Natural killer cell treated with Interleukin-12 subunit alpha and Interleukin-12 subunit beta and Interleukin-15 and Interleukin-18, amount 100 ng/mL, for 72 hours (primary cell): ENCODE data around the gene TCF21. TPM values are rescaled to one million over a fixed set of nuclear protein-coding genes. Genes with fewer than 3 reads are reported as not detected.
"Not testable (repeated sequence)": the region's sequence is repeated elsewhere in the genome, so short reads cannot be mapped to it uniquely, and the experiment has no call there.

ENCODE experiments used
- ATAC-seq, 2 donors: fragments of 150-1000 bp; cut with Tn5 transposase in 1 of 2; sonication (Bioruptor Pico), chemical (Tn5 transposase) in 1 of 2; 2 replicates each; pipeline ENCODE4 v1.10.0; 2021
- DNase-seq: peaks from one replicate; pipeline ENCODE4 v3.0.0; 2022; ENCODE audit warnings: low spot score
- H3K27ac Mint-ChIP-seq, 2 donors: 1 replicate in 1 of 2; 2 replicates in 1 of 2; pipeline ENCODE4 v1.8.0; 2022; ENCODE audit warnings: mixed read lengths in 2 of 2, mild to moderate bottlenecking in 1 of 2, moderate library complexity in 1 of 2
- H3K27me3 Mint-ChIP-seq, 2 donors: 1 replicate in 1 of 2; 2 replicates in 1 of 2; pipeline ENCODE4 v1.8.0; 2022; ENCODE audit warnings: mixed read lengths in 2 of 2
- H3K36me3 Mint-ChIP-seq: one replicate; pipeline ENCODE4 v1.8.0; 2022; ENCODE audit warnings: mixed read lengths
- H3K4me1 Mint-ChIP-seq, 2 donors: 1 replicate in 1 of 2; 2 replicates in 1 of 2; pipeline ENCODE4 v1.8.0; 2022; ENCODE audit warnings: low read depth in 2 of 2, mixed read lengths in 2 of 2, mild to moderate bottlenecking in 1 of 2
- H3K4me3 Mint-ChIP-seq: one replicate; pipeline ENCODE4 v1.8.0; 2022; ENCODE audit warnings: mixed read lengths
- H3K9me3 Mint-ChIP-seq: 2 replicates; pipeline ENCODE4 v1.8.0; 2022; ENCODE audit warnings: mixed read lengths
- total RNA-seq, 2 donors: library from RNA; stranded (reverse); gene quantifications; one replicate each; pipeline ENCODE4 v1.2.3, GENCODE V29; 2022

The TCF21 gene
- total RNA-seq, 2 donors from 2014 or later: not detected

DNA sequence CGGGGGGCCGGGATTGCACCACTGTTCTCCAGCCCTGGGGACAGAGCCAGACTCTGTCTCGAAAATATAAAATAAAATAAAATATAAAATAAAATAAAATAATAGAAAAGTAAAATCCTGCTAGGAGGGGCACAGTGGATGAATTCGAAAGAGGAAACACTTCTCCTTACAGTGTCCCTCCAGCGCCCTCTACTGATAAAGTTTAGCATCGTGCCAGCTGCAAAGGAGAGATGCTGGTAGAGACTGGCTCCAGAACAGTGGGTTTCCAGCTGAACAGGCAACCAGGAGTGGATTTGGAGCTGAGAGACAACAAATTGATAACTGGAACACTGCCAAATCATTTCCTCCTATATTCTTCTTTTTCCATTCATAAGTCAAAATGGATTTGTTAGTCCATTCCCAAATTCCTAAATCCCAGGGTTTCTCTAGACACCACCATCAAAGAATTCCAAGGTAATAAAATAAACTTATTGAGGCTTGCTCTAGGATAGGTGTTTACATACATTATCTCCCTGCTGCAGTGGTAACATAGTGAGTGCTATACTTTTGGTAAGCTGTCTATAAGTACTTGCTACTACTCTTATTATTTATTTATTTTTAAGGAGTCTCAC is 32.4 kb downstream of the TCF21 start:
- Mint-ChIP-seq H3K4me1 (no peaks in the 10 kb centered on the region), H3K27ac (no peak overlapping the region), H3K4me3 (no peak overlapping the region), H3K36me3 (no peaks in the 10 kb centered on the region), H3K9me3 (no peaks in the 10 kb centered on the region), H3K27me3 (peaks cover 27 to 29% of the 10 kb centered on the region in 2 donors)
- DNase-seq (no peak), ATAC-seq (peak in 1 of 2 donors; percentile 66)

DNA sequence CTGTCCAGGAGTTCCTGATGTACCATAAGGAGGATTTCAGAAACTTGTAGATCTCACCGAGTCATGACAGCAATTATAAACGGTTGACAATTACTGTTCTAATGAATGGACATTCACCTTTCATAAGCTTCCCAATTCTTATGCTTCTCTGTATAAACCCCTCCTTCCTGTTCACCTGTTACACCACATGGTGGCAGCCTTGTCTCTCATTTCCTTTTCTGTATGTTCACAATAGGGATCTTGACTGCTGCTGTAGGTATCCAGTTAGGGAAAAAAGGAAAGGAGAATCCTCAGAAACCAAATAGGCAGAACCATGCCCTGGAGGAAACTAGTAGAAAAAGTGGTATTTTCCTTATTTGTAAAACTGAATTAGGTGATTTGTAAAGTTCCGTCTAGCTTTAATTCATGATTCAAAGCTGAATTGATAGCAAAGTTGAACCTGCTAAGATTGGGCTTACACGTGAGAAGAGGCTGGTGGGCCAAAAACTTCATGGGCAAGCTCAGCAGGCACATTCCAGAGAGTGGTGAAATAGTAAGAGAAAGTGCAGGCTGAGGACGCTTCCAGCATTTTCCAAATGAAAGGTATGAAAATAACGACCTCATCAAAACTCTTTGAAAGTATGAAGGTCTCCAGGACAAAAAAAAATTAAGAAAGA is 35.2 kb downstream of the TCF21 start:
- H3K36me3 Mint-ChIP-seq: no peaks in the 10 kb centered on the region
- no peaks in the 10 kb centered on the region for H3K9me3 Mint-ChIP-seq
- DNase-seq (peak; percentile 65), ATAC-seq (peak; percentile 76)
- no peak overlapping the region for H3K4me3 Mint-ChIP-seq
- peaks cover 35 to 40% of the 10 kb centered on the region in 2 donors for H3K27me3 Mint-ChIP-seq
- H3K4me1 Mint-ChIP-seq: no peaks in the 10 kb centered on the region
- H3K27ac Mint-ChIP-seq: no peak overlapping the region

DNA sequence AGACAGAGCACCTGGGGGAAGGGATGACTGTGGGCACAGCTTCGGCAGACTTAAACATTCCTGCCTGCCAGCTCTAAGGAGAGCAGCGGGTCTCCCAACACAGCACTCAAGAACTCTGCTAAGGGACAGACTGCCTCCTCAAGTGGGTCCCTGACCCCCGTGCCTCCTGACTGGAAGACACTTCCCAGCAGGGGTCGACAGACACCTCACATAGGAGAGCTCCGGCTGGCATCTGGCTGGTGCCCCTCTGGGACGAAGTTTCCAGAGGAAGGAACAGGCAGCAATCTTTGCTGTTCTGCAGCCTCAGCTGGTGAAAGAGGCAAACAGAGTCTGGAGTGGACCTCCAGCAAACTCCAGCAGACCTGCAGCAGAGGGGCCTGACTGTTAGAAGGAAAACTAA is 42.3 kb downstream of the TCF21 start:
- not testable (repeated sequence) for DNase-seq, H3K4me3 Mint-ChIP-seq, H3K9me3 Mint-ChIP-seq, ATAC-seq, H3K27ac Mint-ChIP-seq, H3K4me1 Mint-ChIP-seq
- H3K36me3 Mint-ChIP-seq: peaks cover 14% of the 10 kb centered on the region
- H3K27me3 Mint-ChIP-seq: peaks cover 37 to 45% of the 10 kb centered on the region in 2 donors

- not testable (repeated sequence) for H3K4me1 Mint-ChIP-seq, ATAC-seq, H3K4me3 Mint-ChIP-seq, DNase-seq, H3K27ac Mint-ChIP-seq, H3K9me3 Mint-ChIP-seq
- Mint-ChIP-seq H3K27me3 (peaks cover 45 to 52% of the 10 kb centered on the region in 2 donors), H3K36me3 (peaks cover 14% of the 10 kb centered on the region)
Observed at GRCh38 chr6:133936352-133936751, 47.4 kb downstream of the TCF21 start.

DNA sequence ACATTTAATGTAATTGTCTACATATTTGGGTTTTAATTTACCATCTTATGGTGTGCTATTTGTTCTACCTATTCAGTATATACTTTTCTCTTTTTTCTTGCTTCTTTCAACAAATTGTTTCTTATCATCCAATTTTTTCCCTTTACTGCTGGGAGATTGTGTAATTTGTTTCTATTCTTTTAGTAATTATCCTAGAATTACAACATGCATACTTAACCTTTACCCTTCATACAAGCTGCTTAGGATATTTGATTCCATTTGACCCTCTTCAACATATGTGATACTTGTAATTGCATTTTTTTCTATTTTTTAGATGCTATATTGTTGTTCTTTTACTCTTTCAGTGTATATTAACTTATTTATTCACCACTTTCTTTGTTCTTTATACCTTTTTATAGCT is 49.0 kb downstream of the TCF21 start:
- Mint-ChIP-seq H3K27ac (no peak overlapping the region), H3K4me3 (no peak overlapping the region), H3K4me1 (no peaks in the 10 kb centered on the region), H3K9me3 (peaks cover 6% of the 10 kb centered on the region), H3K27me3 (peaks cover 35 to 43% of the 10 kb centered on the region in 2 donors), H3K36me3 (peaks cover 10% of the 10 kb centered on the region)
- ATAC-seq: no peak
- DNase-seq: no peak

- DNase-seq: no peak
- ATAC-seq: no peak
- Mint-ChIP-seq H3K4me3 (no peak overlapping the region), H3K9me3 (peaks cover 2% of the 10 kb centered on the region), H3K36me3 (peaks cover 4% of the 10 kb centered on the region), H3K27me3 (peaks cover 31 to 37% of the 10 kb centered on the region in 2 donors), H3K4me1 (no peaks in the 10 kb centered on the region), H3K27ac (no peak overlapping the region)
Observed at GRCh38 chr6:133938533-133938932, 49.6 kb downstream of the TCF21 start.

DNA sequence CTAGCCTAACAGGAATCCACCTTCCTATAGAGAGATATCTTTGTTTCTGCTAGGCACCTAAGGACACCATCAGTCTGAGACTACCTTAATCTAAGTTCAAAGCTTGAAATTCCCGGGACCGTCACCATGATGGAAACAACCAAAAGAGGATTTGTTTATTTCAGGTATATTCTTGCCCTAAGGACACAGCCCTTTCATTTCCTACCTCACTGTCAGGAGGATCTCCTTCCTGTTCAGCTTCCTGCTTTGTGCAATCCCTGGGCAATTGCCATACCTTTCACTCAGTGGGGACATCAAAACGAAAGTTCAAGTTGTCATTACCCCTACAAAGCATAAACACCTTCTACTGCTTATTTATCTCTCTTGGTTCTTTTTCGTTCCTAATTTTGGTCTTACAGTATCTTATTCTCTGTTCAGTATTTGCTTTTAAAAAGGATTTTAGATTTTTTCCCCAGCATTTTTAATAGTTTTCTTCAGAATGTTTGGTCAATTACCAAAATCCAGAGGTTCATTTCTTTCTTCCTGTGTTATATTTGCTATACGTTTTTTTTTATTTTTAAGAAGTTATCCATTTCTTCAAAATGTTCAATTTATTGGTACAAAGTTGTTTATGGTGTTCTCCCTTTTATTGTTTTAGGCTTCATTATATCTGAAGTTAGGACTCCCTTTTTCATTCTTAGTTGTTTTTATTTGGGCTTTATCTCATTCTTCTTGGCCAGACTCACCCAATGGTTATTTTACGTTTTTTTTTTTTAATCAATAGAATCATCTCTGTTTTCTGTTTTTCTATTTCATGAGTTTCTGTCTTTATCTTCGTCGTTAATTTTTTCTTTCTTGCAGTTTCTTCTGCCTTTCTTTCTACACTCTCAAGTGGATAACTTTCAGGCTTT is 51.1 kb downstream of the TCF21 start:
- Mint-ChIP-seq H3K9me3 (no peaks in the 10 kb centered on the region), H3K27me3 (peaks cover 24 to 32% of the 10 kb centered on the region in 2 donors)

More for the DNA sequence above, 51.1 kb downstream of the TCF21 start:
- H3K36me3 Mint-ChIP-seq: no peaks in the 10 kb centered on the region
- ATAC-seq (no peak), DNase-seq (no peak)
- no peaks in the 10 kb centered on the region for H3K4me1 Mint-ChIP-seq
- no peak overlapping the region for H3K4me3 Mint-ChIP-seq
- H3K27ac Mint-ChIP-seq: no peak overlapping the region

Other genes starting within 250 kb of the TCF21 start
- gene TBPL1, start 64.1 kb downstream of the TCF21 start, total RNA-seq: 10 to 100 TPM; 46.6 to 54.4 TPM
- not detected for gene SLC2A12, start 163.5 kb downstream of the TCF21 start, total RNA-seq